Endometrium (tissue), 2 donors: ENCODE measurements around the gene PEAR1.

Source experiments
- FAIRE-seq: peaks from 2 replicates; lab custom pipeline; 2012; peaks lifted over from hg19 to GRCh38; lab: Jason Lieb, UNC
- donor health status: control.
- donor health status: control.

Gene PEAR1

DNA sequence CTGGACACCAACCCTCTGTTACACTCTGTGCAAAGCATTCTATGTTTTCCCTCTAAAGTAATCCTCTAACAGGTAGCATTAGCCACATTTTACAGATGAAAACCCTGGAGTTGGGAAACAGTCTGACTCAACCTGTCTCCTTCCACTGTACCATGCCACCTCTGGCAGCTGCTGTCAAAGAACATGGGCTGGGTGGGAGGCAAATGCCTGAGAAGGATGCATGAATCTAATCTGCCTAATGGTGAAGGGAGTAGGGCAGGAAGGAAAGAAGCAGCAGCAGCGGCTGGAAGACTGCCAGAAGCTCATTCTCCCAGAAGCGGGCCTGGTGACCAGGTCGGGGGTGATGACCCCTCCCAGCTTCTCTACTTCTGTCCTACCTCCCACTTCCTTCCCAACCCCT is 48.7 kb downstream of the PEAR1 start:
- no peak for FAIRE-seq

DNA sequence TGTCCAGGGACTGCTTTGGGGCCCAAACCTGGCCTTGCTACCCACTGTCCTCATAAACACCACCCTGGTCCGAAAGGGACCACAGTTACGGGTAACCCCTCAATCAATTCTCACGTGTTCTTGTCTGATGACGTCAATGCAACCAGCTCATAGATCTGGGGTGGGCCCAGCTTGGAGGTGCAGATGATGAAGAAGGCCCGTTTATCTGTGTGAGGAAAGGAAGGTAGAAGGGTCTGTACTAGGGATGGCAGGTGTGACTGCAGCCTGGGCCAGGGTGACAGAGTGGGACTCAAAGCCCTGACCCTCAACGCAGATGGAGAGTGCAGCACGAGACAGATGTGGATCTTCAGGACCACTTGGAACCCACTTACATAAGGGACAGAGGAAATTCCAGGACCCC is 49.1 kb downstream of the PEAR1 start:
- FAIRE-seq, result no peak

DNA sequence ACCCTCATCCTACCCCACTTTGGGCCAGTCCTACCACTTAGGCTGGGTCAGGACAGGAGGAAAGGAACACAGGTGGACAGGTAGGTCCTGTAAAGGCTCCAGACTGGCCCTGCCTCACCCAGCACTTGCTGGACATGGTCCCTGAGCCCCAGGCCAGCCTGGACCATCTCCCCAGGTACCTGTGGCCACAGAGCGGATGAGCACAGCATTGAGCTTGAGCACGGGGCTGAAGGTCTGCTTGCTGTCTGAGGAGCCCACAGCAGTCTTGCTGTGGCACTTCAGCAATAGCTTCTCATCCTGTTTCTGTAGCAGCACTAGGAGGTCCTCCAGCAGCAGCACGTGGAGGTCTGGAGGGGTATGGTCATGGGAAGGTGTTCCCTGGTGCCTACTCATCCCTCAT is 50.2 kb downstream of the PEAR1 start:
- no peak for FAIRE-seq

DNA sequence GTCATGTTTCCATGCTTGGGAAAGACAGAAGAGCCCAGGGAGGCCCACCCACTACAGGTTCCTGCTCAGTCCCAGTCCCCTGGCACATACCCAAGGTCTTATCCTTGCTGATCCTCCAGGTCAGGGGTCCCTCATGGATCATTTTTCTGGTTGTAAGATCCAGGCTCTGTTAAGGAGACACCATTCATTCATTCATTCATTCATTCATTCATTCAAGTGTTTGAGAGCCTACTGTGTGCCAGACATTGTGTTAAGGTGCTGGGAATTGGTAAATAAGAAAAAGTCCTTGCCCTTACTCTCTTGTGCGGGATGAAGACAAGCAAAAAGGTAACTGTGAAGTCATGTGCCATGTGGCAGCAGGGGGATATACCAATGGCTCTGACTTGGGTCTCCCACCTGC is 50.8 kb downstream of the PEAR1 start:
- no peak for FAIRE-seq

DNA sequence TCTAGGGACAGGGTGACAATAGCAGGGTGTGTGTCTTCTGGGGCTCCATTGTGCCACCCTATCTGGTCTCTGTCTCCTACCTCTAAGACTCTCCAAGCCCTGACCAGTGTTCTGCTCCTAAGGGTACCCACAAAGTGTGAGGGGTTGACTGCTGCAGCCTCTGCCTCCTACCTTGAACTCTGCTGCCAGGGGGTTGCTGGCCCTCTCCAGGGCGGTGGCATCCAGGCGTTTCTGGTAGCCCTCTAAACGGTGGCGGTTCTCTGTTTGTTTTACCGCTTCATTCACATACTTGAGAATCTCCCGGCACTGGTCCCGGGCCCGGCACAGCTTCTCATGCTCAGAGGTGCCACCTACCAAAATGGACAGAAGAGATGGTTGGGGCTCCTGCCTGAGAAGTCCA is 51.3 kb downstream of the PEAR1 start:
- FAIRE-seq, result no peak

DNA sequence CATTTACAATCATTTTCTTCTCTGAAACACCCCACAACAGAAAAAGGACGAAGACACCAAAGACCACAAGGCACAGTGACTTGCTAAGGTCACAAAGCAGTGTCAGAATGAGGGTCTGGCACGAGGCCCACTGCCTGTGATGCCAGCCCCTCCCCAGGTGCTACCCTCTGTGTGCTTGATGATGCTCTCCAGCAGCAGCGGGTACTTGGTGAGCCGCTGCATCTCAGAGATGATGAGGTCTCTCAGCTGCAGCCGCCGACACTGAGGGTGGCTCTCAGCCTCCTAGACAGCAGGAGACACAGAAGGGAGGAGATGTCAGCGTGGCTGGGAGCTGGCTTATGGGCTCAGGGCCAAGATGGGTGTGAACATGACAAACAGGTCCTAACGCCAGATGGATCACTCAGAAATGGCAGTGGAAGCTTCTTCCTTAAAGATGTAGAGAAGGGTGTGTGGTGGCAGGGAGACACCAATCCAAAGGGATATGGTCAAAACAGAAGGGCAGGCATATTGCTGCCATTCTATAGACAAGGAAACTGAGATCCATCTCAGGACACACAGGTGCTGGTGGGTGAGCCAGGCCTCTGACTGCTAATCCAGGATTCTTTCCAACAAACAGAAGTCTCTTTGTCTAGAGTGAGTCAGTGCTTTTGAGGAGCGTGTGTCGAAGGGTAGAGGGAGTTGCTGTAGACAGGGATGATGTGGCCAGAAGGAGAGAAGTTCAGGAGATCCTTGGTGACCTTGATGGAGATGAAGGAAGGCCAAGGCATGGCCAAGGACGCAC is 52.6 kb downstream of the PEAR1 start:
- FAIRE-seq, result no peak

DNA sequence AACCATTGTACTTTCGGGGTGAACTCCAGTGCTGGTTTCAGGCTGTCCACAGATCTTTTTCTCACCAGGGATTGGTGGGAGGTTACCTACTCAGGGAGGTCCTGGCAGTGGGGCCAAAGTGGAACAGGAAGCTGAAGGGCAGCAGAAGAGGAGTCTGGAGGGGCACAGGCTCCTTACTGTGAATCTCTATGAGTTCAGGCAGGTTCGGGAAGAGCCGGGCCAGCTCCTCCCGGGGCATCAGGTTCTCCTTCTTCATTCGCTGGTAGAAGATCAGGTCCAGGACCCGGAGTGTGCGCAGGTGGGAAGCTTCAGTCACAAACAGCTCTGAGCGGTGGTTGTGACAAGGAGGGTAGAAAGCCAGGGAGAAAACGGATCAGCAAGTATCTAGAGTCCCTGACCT is 53.6 kb downstream of the PEAR1 start:
- FAIRE-seq, result no peak

DNA sequence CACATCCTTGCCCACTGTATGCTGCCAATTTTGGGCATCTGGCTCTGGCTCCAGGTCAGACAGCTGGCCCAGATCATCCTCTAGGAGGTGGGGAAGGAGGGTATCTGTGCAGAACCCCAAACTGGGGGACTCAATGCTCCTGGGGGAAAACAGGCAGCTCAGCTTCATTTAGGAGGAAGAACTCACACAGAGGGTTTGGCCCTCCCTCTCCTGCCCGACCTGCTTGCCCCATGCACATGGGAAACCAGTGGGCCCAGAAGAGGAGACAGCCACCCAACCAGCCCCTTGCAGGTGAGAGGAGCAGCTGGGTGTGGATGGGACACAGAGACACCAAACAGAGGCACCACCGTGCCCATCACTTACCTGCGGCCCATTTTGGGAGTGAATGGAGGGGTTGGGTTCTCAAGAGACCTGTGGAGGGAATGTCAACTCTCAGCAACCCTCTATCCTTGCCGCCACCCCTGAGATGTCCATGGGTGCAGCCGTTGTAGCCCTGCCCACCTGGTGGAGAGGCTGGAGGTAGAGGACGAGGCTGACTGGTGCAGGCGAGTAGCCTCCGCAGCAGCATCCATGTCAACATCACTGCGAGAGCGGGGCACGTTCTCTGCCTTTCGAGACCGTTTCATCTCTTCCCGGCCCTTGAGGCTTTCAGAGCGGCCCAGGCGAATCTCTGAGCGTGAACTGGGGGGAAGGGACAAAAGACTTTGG is 54.5 kb downstream of the PEAR1 start:
- no peak for FAIRE-seq

DNA sequence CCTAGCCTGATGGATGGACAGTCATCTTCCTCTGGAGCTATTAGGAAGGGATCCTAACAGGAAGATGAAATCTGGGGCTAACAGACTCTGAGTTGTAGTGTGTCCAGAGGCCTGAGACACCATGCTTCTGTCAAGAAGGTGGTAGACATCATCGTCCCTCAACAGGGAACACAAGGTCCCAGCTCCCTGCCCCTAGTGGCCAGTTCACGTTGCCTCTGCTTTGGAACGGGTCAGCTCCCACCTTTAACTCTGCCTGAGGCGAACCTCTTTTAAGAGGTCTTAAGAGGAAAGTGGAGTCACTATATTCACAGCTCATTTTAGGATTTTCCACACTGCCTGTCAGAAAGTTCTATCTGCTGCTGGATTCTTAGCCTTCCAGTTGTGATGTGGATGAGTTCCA is 55.2 kb downstream of the PEAR1 start:
- FAIRE-seq, result no peak

DNA sequence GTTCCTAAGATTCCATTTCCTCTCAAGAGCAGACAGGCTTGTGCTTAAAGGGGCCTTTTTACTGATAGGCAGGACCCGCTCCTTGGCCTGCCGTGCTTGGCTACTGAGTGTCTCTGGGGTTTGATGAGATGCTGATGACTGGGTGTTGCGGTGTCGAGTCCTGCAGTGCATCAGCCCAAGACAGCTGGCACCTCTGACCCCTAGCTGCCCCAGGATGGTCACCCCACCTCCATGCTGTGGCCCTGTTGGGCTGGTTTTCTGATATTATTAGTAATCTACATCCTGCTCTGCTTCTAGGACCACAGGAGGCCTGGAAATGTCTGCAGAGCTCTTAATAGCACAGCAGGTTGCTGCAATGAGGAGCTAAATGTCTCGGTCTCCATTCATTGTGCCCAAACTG is 55.6 kb downstream of the PEAR1 start:
- no peak for FAIRE-seq

DNA sequence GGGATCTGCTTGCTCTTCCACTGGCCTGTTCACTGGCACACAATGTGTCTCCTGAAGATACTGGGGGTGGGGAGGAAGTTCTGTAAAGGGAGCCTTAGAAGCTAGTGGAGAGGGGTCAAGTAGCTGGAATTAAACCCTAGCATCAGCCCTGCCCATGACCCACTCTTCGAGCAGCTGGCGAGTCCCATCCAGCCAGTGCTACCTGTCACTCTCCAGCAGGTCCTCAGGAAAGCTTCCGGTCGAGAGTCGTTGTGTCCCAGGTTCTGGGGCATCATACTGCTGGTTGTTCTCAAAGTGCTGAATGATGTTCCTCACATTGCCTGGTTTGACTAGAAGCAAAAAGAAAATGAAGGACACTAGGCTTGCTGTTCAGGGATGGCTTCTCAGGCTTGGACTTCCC is 57.9 kb downstream of the PEAR1 start:
- no peak for FAIRE-seq

DNA sequence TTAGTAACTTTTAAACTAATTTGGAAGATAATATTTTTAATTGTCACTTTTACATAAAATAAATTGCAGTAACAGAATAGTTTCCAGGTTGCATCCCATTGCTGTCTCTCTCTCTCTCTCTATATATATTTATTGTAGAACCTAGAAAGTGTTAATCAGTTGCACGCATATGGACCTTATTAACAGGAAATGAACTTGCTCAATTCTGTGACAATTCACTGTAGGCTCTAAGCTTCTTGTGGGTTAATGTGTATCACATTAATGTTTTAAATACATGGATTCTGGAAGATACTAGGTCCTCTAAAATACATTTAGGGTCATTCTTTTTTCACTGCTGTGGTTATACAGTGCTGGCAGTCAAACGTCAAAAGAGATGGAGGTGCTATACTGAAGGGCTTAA is 60.1 kb downstream of the PEAR1 start:
- no peak for FAIRE-seq

DNA sequence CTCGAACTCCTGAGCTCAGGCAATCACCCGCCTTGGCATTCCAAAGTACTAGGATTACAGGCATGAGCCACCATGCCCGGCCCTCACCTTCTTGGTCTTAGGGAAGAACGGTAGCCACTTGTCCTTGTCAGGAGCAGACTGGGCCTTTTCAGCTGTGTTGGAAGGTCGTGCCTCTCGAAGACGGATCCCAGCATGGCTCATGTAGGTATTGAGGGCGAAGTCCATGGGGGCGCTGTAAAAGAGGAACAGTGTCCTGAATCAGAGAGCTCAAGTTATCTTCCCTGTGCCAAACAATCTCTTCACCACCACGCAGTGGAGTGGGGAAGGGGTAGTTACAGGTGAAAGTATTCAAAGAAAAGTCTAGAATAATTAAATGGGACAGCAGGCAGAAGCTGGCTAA is 62.8 kb downstream of the PEAR1 start:
- FAIRE-seq, result no peak

DNA sequence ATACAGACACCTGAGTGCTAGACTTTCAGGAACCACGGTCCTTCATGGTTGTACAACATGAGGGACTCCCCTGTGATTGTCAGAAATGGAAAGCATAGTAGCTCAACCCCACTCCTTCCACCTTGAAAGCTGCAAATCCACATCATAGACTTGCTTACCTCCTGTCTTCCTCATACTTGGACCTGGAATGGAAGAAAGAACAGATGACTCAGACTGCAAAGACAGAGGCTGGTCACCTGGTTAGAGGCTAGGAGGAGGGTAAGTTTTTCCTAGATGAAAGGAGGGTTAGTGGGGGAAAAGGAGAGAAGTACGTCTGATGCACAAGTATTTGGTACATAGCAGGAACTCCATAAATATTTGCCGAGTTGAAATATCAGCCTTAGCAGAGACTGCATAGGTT is 64.1 kb downstream of the PEAR1 start:
- FAIRE-seq, result no peak

DNA sequence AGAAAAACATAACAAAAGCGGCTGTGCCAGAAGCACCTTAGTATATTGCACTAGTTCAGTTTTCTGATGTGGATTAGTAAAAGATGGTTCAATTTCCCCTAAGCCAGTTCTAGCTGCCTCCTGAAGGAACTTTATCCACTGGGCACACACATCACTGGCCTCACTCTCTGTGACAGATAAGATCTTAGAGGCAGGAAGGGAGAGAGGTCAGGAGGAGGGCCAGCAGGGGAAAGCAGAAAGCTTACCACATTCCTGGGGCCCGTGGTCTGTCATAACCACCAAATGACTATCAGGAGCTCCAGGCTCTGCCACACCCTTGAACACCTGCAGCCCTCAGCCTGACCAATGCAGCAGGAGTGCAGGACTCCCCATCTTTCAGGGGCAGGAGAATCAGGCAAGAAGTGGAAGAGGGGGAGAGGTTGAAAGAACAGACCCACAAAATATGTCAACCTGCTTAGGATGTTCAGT is 64.8 kb downstream of the PEAR1 start:
- FAIRE-seq, result no peak

DNA sequence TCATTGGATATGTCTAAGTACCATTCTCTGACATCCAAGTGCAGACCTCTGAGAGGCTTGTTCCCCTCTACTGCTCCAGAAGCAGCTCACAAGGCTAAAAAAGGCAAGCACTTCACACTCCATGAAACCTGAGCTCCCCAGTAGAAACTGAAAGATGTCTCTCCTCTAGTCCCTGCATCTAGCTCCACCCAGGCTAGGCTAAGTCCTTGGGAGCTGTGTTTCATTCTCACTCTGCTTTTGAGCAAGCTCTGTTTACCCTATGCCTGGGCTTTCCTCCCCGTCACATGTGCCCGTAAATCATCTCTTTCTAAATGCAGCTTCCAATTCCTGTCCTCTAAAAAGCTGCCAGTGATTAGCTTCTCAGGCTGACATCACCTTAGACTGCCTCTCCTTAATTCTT is 65.9 kb downstream of the PEAR1 start:
- FAIRE-seq, result no peak

DNA sequence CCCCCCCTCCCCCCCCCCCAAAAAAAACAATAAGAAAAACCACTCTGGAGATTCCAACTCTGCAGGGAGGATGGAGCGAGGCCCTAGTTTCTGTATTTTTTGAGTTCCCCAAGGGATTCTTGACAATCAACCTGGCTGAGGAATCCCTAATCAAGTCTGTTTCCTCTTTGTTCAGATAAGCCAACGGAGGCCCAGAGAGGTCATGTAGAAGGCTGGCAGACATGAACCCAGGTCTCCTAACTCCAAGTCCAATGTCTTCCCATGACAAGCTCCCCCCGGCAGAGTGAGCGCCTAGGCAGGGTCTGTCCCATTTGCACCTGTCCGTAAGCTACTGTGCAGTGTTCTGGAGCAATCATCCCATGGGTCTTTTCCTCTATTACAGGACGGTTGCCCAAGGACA is 66.4 kb downstream of the PEAR1 start:
- FAIRE-seq, result no peak

DNA sequence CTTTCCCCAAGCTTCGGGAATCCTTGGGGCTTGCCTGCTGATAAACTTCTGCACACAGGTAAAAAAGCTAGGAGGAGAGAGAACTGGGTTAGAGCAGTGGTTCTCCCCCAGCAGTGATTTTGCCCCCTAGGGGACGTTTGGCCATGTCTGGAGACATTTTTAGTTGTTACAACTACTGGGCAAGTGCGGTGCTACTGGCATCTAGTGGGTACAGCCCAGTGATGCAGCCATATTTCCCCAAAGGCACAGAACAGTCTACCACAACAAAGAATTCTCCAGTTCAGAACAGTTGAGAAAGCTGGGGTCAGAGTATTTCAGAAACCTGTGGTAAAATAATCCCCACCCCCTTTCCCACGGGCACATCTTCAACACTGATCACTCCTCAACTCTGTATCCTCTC is 68.2 kb downstream of the PEAR1 start:
- no peak for FAIRE-seq

DNA sequence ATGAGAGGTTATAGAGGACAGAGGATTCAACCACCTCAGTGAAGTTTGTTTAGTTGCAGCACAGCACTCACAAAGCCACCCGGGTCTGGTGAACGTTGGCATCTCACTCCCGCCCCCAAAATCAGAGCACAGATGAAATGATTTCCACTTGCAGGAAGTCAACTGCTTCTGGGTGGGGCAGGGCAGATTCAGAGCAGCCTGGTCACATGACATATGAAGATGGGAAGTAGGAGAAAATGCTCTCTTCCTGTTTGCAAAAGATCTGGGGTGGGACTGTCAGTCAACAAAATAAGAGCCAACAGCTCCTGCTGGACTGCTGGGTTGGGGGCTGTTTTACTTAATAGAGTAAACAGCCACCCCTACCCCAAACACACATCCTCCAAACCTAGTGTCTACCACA is 70.1 kb downstream of the PEAR1 start:
- no peak for FAIRE-seq

DNA sequence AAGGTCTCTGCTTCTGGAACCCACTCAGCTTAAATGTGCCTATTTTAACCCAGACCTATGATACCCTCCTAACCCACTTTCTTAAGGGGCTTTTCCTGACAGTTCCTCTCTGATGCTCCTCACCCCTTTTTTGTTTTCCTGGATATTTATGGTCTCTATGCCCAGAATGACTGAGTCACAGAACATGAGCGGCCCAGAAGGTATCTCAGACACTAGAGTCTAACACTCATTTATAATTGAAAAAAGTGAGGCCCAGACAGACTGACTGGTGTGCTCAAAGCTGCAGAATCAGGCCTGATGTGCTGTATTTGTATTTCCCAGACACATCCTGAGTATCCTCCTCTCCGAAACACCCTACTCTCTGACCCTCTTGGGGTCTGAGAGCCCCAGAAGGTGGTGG is 70.9 kb downstream of the PEAR1 start:
- no peak for FAIRE-seq
